ENCODE measurements around the gene TJP2. TPM values are rescaled to one million over a fixed set of nuclear protein-coding genes. Genes with fewer than 3 reads are reported as not detected.

The TJP2 gene
- total and polyA plus RNA-seq, 2 of the 4 experiments (the other 2 are of a cell fraction): 38.3 to 49.3 TPM

DNA sequence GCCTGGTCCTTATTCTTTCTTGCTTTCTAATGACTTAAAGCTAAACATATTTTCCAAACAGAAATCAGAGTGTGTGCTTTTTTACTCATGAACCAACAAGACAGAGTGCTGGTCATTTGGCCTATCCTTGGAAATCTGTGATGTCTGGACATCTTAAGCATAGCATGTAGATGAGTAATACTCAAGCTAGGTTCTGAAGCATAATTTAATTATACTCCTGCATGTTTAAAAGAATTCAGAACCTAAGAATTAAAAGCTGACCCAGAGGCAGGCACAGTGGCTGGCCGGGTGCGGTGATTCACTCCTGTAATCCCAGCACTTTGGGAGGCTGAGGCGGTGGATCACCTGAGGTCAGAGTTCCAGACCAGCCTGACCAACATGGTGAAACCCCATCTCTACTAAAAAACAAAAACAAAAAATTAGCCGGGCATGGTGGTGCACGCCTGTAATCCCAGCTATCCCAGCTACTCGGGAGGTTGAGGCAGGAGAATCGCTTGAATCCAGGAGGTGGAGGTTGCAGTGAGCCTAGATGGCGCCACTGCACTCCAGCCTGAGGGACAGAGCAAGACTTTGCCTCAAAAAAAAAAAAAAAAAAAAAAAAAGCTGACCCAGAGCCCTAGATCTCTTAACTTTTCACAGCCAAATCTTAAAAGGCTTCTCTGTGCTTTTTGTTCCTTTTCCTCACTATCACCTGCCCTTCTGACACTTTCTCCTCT lies 16.2 kb upstream of the TJP2 start (continued):
- TF ChIP-seq RAD21 (IDR thresholded peaks at IDR 0.05; ENCODE audit: low read length) (peak; percentile 26), MAFK (IDR thresholded peaks at IDR 0.05; ENCODE audit: low read depth, low read length) (no peak)

DNA sequence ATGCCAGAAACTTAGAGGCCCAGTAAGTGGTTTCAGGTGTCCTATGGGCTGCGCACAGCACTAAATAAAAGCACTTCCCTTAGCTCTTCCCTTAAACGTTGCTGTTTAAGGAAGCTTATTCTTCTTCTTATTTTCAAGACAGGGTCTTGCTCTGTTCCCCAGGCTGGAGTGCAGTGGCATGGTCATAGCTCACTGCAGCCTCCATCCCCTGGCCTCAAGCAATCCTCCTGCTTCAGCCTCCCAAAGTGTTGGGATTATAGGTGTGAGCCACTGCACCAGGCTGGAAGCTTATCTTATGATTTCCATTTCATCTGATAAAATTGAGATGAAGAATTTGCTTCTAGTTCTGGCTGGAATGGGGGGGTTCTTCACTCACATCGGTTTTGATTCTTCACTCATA lies 15.6 kb upstream of the TJP2 start:
- no peak overlapping the region for H3K4me2 ChIP-seq (ENCODE audit: low read depth, low read length)
- H3K18ac ChIP-seq (ENCODE audit: low read depth, low read length): no peak overlapping the region
- H3K79me1 ChIP-seq (ENCODE audit: low read depth in 1 of 2, low read length in 2 of 2): peaks cover 4 to 17% of the 10 kb centered on the region in 2 experiments; a peak in 2 of 4 replicates
- peaks cover 3% of the 10 kb centered on the region; the same call in 1 of the 2 replicates for H4K20me1 ChIP-seq (ENCODE audit: insufficient read depth, low read length)
- 0 out of 3 replicates have a peak overlapping the region, but pooled peaks have one; percentile 33 for H2BK15ac ChIP-seq (ENCODE audit: low read depth, low read length)
- H3K14ac ChIP-seq (replicated peaks; ENCODE audit: low read depth, low read length): no peak overlapping the region
- no peak overlapping the region for H3K4ac ChIP-seq (ENCODE audit: low read depth, low read length)
- ATAC-seq (ENCODE audit: low read depth): no peak
- H3K36me3 ChIP-seq (ENCODE audit: control insufficient read depth, insufficient read depth, low read length): no peaks in the 10 kb centered on the region
- H4K5ac ChIP-seq (ENCODE audit: low read depth, low read length): no peak overlapping the region
- H3K9ac ChIP-seq (ENCODE audit: low read depth, low read length): no peak overlapping the region
- no peak overlapping the region for H3K27ac ChIP-seq (ENCODE audit: insufficient read depth, low read length)
- intact Hi-C loops (cut with micrococcal nuclease) (no loop called here), dilution Hi-C loops (cut with HindIII; ENCODE audit: low sequenced_read_pairs, unreplicated experiment) (no loop called here), in situ Hi-C loops (cut with MboI; ENCODE audit: low sequenced_read_pairs) (no loop called here)
- no TSS peak for BruUV-seq (replicated peaks)
- no peak overlapping the region for H2AK9ac ChIP-seq (replicated peaks; ENCODE audit: low read depth, low read length, poor library complexity)
- peak overlapping the region; percentile 6; the same call in 1 of the 2 replicates for H3K56ac ChIP-seq (ENCODE audit: extremely low read depth, insufficient read depth, low read length)
- H3K9me1 ChIP-seq (ENCODE audit: insufficient read depth, low read length): peaks cover 4% of the 10 kb centered on the region; the same call in 1 of the 2 replicates
- no peak overlapping the region for H2BK5ac ChIP-seq (ENCODE audit: low read depth, low read length, poor library complexity, severe bottlenecking)
- peak overlapping the region; percentile 16; the same call in 1 of the 2 replicates for H2AK5ac ChIP-seq (ENCODE audit: low read depth, low read length)
- no peak overlapping the region for H3K4me3 ChIP-seq (ENCODE audit: insufficient read depth, low read depth, low read length)
- ChIA-PET POLR2A (ENCODE audit: unreplicated experiment) (interaction anchor here (0.6 kb wide), 1 partner anchor 440 kb away, joined by 3 read pairs; no protein-coding TSS in a partner anchor), CTCF (interaction anchor here (0.6 to 2.1 kb wide), 8 partner anchors 9 to 588 kb away, joined by 3 to 7 read pairs (median 4); no protein-coding TSS in a partner anchor)
- H3K9me3 ChIP-seq (ENCODE audit: control insufficient read depth, insufficient read depth, low read length): no peaks in the 10 kb centered on the region
- no peak overlapping the region for H4K8ac ChIP-seq (ENCODE audit: low read depth in 2 of 2, low read length in 2 of 2)
- no peak overlapping the region for H4K91ac ChIP-seq (ENCODE audit: insufficient read depth, low read depth, low read length)
- H3K27me3 ChIP-seq (ENCODE audit: control insufficient read depth, insufficient read depth, low read length): no peaks in the 10 kb centered on the region
- no peak overlapping the region for H2BK20ac ChIP-seq (ENCODE audit: low read depth, low read length)
- no peak overlapping the region for H3K23ac ChIP-seq (ENCODE audit: low read depth, low read length)
- no peak overlapping the region for H2AFZ ChIP-seq (replicated peaks; ENCODE audit: low read length, poor library complexity)
- H3K4me1 ChIP-seq (ENCODE audit: control insufficient read depth, insufficient read depth, low read length): peaks cover 2% of the 10 kb centered on the region; the same call in 1 of the 2 replicates
- no peak for DNase-seq
- H2BK120ac ChIP-seq (ENCODE audit: low read depth, low read length): no peak overlapping the region
- WGBS, 2 experiments (ENCODE audit: extremely low coverage in 2 of 2, insufficient read length in 1 of 2): no CpG with 5 or more reads among the region's 3 CpGs
- TF ChIP-seq NFE2L2 (IDR thresholded peaks at IDR 0.05; ENCODE audit: low read depth, low read length) (no peak), CHD1 (IDR thresholded peaks at IDR 0.05; ENCODE audit: low read depth, low read length) (no peak), MAFK (IDR thresholded peaks at IDR 0.05; ENCODE audit: low read depth, low read length) (no peak), SMC3 (IDR thresholded peaks at IDR 0.05; ENCODE audit: low read depth, low read length) (no peak), FOS (IDR thresholded peaks at IDR 0.05; ENCODE audit: low read depth, low read length) (no peak), POLR2A (IDR thresholded peaks at IDR 0.05; ENCODE audit: low read depth, low read length) (no peak), BHLHE40 (IDR thresholded peaks at IDR 0.05; ENCODE audit: low read depth, low read length) (no peak), RFX5 (IDR thresholded peaks at IDR 0.05; ENCODE audit: low read depth, low read length) (no peak), MAZ (IDR thresholded peaks at IDR 0.05; ENCODE audit: borderline replicate concordance, low read depth, low read length) (no peak), RAD21 (IDR thresholded peaks at IDR 0.05; ENCODE audit: low read length) (no peak), RCOR1 (IDR thresholded peaks at IDR 0.05; ENCODE audit: insufficient replicate concordance, low read length) (no peak)
- TF ChIP-seq, protein P1, sequence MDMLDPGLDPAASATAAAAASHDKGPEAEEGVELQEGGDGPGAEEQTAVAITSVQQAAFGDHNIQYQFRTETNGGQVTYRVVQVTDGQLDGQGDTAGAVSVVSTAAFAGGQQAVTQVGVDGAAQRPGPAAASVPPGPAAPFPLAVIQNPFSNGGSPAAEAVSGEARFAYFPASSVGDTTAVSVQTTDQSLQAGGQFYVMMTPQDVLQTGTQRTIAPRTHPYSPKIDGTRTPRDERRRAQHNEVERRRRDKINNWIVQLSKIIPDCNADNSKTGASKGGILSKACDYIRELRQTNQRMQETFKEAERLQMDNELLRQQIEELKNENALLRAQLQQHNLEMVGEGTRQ (IDR thresholded peaks at IDR 0.05; ENCODE audit: low read depth, low read length): no peak
- TF ChIP-seq, protein P2, sequence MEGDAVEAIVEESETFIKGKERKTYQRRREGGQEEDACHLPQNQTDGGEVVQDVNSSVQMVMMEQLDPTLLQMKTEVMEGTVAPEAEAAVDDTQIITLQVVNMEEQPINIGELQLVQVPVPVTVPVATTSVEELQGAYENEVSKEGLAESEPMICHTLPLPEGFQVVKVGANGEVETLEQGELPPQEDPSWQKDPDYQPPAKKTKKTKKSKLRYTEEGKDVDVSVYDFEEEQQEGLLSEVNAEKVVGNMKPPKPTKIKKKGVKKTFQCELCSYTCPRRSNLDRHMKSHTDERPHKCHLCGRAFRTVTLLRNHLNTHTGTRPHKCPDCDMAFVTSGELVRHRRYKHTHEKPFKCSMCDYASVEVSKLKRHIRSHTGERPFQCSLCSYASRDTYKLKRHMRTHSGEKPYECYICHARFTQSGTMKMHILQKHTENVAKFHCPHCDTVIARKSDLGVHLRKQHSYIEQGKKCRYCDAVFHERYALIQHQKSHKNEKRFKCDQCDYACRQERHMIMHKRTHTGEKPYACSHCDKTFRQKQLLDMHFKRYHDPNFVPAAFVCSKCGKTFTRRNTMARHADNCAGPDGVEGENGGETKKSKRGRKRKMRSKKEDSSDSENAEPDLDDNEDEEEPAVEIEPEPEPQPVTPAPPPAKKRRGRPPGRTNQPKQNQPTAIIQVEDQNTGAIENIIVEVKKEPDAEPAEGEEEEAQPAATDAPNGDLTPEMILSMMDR (conservative IDR thresholded peaks at IDR 0.05; ENCODE audit: low read depth, low read length): no peak
